M059J (cell line): Measurements from ENCODE around the gene CEMIP. TPM values are rescaled to one million over a fixed set of nuclear protein-coding genes. Genes with fewer than 3 reads are reported as not detected.
A peak's percentile ranks its signal among the peaks of the same experiment; 100 is the strongest.

Source experiments
- DNase-seq: peaks from one replicate; pipeline ENCODE4 v3.0.0-alpha.2; 2012; ENCODE audit warnings: low read depth
- total RNA-seq: library from RNA; depleted of rRNA; stranded (reverse); fragments of >200 nt; shearing (Covaris generic); gene quantifications from 2 replicates; pipeline ENCODE4 v1.2.3, GENCODE V29; 2014

CEMIP gene
- total RNA-seq, 1 experiment from 2014 or later: 4.0 TPM

- peak; percentile 60 for DNase-seq
Measured at GRCh38 chr15:80929689-80930088, 150.5 kb downstream of the CEMIP start.

- DNase-seq: no peak
Measured at GRCh38 chr15:80931191-80931590, 152.0 kb downstream of the CEMIP start.

- no peak for DNase-seq
Measured at GRCh38 chr15:80931721-80932512, 152.7 kb downstream of the CEMIP start.

- DNase-seq: no peak
Measured at GRCh38 chr15:80932513-80932815, 153.3 kb downstream of the CEMIP start.

GRCh38 chr15:80932989-80933388 is 153.8 kb downstream of the CEMIP start:
- no peak for DNase-seq

GRCh38 chr15:80934761-80935221 is 155.6 kb downstream of the CEMIP start:
- DNase-seq: peak; percentile 85

GRCh38 chr15:80936288-80937078 is 157.3 kb downstream of the CEMIP start:
- DNase-seq: no peak

GRCh38 chr15:80937718-80938117 is 158.5 kb downstream of the CEMIP start:
- DNase-seq: no peak

GRCh38 chr15:80939216-80939615 is 160.0 kb downstream of the CEMIP start:
- no peak for DNase-seq

- no peak for DNase-seq
Measured at GRCh38 chr15:80940331-80940730, 161.2 kb downstream of the CEMIP start.

GRCh38 chr15:80940851-80941250 is 161.7 kb downstream of the CEMIP start:
- DNase-seq: no peak

- DNase-seq: no peak
Measured at GRCh38 chr15:80942266-80942665, 163.1 kb downstream of the CEMIP start.

- no peak for DNase-seq
Measured at GRCh38 chr15:80942746-80943565, 163.8 kb downstream of the CEMIP start.

GRCh38 chr15:80944818-80945217 is 165.6 kb downstream of the CEMIP start:
- no peak for DNase-seq

- no peak for DNase-seq
Measured at GRCh38 chr15:80945605-80946004, 166.4 kb downstream of the CEMIP start.

- no peak for DNase-seq
Measured at GRCh38 chr15:80946576-80946975, 167.4 kb downstream of the CEMIP start.

- DNase-seq: no peak
Measured at GRCh38 chr15:80948651-80949292, 169.6 kb downstream of the CEMIP start.

GRCh38 chr15:80949756-80950155 is 170.6 kb downstream of the CEMIP start:
- no peak for DNase-seq

GRCh38 chr15:80950291-80951078 is 171.3 kb downstream of the CEMIP start:
- DNase-seq: no peak

GRCh38 chr15:80951941-80952340 is 172.8 kb downstream of the CEMIP start:
- no peak for DNase-seq
